GM18861 (cell line): ENCODE data around the gene NAMPT.
"Not testable (repeated sequence)": the region's sequence is repeated elsewhere in the genome, so short reads cannot be mapped to it uniquely, and the experiment has no call there.

Experiments
- ATAC-seq: cut with Tn5 transposase; IDR thresholded peaks from one replicate; pipeline ENCODE4 v1.9.1; 2021; ENCODE audit not compliant: unreplicated experiment

NAMPT gene

GRCh38 chr7:106238830-106239229 lies 46.0 kb downstream of the NAMPT start:
- no peak for ATAC-seq

- no peak for ATAC-seq
Observed at GRCh38 chr7:106236065-106236464, 48.7 kb downstream of the NAMPT start.

GRCh38 chr7:106234425-106234824 lies 50.4 kb downstream of the NAMPT start:
- ATAC-seq, result no peak

- no peak for ATAC-seq
Observed at GRCh38 chr7:106231856-106232490, 52.8 kb downstream of the NAMPT start.

GRCh38 chr7:106225856-106226255 lies 58.9 kb downstream of the NAMPT start:
- ATAC-seq, result no peak

GRCh38 chr7:106224797-106225196 lies 60.0 kb downstream of the NAMPT start:
- no peak for ATAC-seq

DNA sequence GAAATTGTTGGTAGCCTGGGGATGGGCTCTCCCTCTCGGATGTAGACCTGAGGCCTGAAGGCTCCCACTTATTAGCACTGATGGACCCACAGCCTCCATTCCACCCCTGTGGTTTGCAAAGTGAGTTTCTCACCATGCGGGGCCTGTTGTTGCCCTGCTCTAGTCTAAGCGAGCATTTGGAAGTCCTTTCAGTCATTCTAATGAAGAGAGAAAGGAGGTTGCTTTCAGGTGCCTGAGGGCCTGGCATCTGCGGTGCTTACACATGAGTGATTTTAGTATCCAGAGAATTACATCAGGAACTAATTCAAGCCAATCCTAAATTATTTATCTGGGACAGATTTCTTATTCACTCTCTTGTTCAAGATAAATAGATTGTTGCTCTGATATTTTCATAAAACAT lies 61.6 kb downstream of the NAMPT start:
- no peak for ATAC-seq

DNA sequence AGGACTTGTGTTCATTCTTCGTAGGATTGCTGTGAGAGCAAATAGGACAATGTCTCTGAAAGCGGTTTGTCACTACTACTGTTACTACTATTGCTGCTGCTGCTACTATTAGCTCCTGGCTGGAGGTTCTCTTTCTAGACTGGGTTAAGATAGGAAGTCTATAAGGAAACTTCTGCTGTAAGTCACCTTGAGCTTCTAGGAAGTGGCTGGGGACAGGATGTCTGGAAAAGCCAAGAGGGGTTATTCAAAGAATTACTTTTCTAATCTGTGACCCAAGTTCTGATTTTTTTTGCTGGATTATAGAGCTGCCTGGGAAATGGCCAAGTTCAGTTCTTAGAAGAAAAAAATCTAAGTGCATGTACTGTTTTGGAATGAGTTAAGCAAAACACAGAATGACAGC lies 62.2 kb downstream of the NAMPT start:
- no peak for ATAC-seq

- ATAC-seq, result no peak
Observed at GRCh38 chr7:106220307-106220706, 64.5 kb downstream of the NAMPT start.

- ATAC-seq, result no peak
Observed at GRCh38 chr7:106219170-106219569, 65.6 kb downstream of the NAMPT start.

DNA sequence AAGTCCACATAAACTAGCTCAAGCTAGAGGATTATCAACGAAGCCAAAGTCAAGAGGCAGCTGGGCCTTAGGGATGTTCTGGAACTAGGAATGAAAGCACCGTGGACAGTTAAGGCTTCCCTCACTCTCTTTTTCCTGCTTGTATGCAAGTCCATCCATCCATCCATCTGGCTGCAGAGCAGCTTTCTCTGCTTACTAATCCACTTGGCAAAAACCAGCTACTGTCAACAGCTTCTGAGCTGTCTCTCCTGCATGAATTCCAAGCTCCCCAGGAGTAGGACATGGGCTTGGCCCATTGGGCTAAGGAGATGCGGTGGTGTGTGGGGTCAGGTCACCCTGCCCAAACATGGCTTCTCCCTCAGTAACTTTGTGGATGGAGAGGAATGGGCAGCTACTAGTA lies 66.2 kb downstream of the NAMPT start:
- no peak for ATAC-seq

GRCh38 chr7:106216923-106217542 lies 67.8 kb downstream of the NAMPT start:
- no peak for ATAC-seq

DNA sequence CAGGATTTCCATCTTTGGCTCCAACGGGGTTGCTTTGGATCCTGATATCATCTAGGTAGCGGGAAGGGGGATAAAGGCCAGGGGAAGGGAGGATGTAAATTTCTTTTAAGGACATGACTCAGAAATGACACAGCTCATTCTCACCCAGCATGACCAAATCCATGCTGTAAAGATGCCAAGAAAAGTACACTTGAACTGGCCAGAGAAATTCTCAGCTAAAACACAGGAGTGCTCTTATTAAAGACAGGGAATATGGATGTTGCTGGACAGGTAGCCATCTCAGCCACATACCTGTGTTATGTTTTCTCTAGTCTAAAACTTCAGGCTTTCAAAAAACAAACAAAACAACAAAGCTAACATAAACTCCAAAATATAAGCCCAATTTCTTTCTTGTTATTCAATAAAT lies 68.3 kb downstream of the NAMPT start:
- no peak for ATAC-seq

- no peak for ATAC-seq
Observed at GRCh38 chr7:106215868-106216516, 68.8 kb downstream of the NAMPT start.

DNA sequence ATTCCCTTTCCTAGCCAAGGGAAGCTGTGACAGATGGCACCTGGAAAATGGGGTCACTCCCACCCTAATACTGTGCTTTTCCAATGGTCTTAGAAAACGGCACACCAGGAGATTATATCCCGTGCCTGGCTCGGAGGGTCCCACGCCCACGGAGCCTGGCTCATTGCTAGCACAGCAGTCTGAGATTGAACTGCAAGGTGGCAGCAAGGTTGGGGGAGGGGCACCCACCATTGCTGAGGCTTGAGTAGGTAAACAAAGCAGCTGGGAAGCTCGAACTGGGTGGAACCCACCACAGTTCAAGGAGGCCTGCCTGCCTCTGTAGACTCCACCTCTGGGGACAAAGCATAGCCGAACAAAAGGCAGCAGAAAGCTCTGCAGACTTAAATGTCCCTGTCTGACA lies 75.8 kb downstream of the NAMPT start:
- not testable (repeated sequence) for ATAC-seq

DNA sequence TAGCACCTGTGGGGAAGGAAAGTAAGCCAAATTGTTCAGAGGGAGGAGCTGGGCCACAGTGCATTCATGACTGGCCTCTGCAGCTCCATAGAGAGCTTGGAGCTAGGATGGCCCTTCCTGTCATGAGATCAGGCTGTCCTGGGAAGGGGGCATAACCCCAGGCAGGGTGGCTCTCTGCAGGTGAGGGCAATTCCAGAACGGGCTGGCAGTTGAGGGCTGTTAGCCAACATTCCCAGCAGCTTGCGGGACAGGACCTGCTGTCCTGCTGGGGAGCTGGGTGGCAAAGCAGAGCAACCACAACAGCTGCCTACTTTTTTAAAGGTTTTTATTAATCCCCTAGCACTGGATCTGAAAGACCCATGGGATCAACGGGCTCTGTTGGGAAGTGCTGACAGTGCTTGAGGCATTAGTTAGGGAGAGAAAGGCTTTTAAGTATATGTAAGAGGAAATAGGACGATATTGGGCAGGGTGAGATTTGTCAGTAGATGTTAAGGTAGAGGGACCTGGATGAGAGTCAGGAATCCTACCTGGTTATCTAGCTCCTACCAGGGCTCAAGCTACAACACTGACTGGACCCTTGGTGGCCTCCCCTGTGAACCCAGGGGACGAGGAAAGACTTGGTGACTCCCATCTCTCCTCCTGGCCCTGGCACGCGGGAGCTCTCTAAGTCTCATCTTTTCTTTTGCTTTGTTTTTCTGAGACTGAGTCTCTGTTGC lies 77.8 kb downstream of the NAMPT start:
- no peak for ATAC-seq

- ATAC-seq, result no peak
Observed at GRCh38 chr7:106205621-106206222, 79.1 kb downstream of the NAMPT start.

DNA sequence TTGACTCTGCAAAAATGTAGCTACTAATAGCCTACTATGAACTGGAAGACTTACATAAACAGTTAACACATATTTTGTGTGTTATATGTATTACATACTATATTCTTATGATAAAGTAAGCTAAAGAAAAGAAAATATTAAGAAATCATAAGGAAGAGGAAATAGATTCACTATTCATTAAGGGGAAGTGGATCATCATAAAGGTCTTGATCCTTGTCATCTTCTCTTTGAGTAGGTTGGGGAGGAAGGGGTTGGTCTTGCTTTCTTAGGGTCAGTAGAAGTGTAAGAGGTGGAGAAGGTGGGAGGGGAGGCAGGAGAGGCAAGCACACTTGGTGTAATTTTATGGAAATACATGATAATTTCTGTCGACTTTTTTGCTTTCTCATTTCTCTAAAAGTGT lies 81.3 kb downstream of the NAMPT start:
- no peak for ATAC-seq

GRCh38 chr7:106201164-106201563 lies 83.6 kb downstream of the NAMPT start:
- no peak for ATAC-seq

DNA sequence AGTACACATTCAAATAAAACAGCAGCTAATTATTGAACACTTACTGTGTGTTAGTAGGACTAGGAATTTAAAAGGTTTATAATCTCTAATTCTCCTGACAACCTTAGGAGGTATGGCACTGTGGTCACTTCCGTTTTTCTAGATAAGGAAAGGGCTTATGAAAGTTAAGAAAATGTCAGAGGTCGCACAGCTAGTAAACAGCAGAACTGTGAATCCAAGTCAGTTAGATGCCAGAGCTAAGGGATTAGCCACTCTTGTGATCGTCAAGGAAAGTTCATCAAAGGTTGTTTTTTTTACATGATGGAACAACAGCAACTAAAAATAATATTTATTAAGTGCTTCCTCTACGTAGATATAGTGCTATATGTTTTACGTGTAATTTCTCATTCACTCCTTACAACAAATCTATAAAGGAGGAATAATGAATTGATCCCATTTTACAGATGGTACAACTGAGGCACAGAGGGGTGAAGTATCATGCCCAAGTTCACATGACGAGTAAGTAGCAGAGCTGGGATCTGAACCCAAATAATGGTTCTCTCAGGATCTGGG lies 84.9 kb downstream of the NAMPT start:
- no peak for ATAC-seq

GRCh38 chr7:106199024-106199423 lies 85.8 kb downstream of the NAMPT start:
- ATAC-seq, result no peak
